Small intestine (tissue), 7 donors: ENCODE measurements around the gene SKI. TPM values are rescaled to one million over a fixed set of nuclear protein-coding genes. Genes with fewer than 3 reads are reported as not detected.
"Not testable (repeated sequence)": the region's sequence is repeated elsewhere in the genome, so short reads cannot be mapped to it uniquely, and the experiment has no call there.

Source experiments
- DNase-seq, 2 donors: peaks; one replicate each; pipeline versions ENCODE4 v3.0.0 to v3.0.0-alpha.2; 2013
- FAIRE-seq: peaks from 2 replicates; lab custom pipeline; 2012; peaks lifted over from hg19 to GRCh38; lab: Jason Lieb, UNC
- H3K27ac ChIP-seq, 3 donors: one replicate each; pipeline ENCODE4 v1.5.1; 2013; ENCODE audit warnings: low read length in 2 of 3, mild to moderate bottlenecking in 2 of 3, control low read depth in 1 of 3, inconsistent platforms in 1 of 3, low read depth in 1 of 3, moderate library complexity in 1 of 3
- H3K27me3 ChIP-seq, 3 donors: one replicate each; pipeline ENCODE4 v1.6.1; 2013; ENCODE audit warnings: low read length in 3 of 3, inconsistent platforms in 1 of 3; ENCODE audit not compliant: control insufficient read depth in 3 of 3, insufficient read depth in 3 of 3
- H3K36me3 ChIP-seq, 3 donors: one replicate each; pipeline ENCODE4 v1.6.1; 2013; ENCODE audit warnings: low read length in 3 of 3, inconsistent platforms in 1 of 3, low read depth in 1 of 3, mild to moderate bottlenecking in 1 of 3, moderate library complexity in 1 of 3; ENCODE audit not compliant: control insufficient read depth in 3 of 3, insufficient read depth in 2 of 3
- H3K4me1 ChIP-seq, 3 donors: one replicate each; pipeline ENCODE4 v1.6.1; 2013; ENCODE audit warnings: low read length in 2 of 3, inconsistent platforms in 1 of 3, low read depth in 1 of 3, mild to moderate bottlenecking in 1 of 3, moderate library complexity in 1 of 3; ENCODE audit not compliant: control insufficient read depth in 3 of 3, insufficient read depth in 2 of 3
- H3K4me3 ChIP-seq, 3 donors: one replicate each; pipeline ENCODE4 v1.5.1; 2013; ENCODE audit warnings: low read length in 3 of 3, control low read depth in 1 of 3, inconsistent platforms in 1 of 3, low read depth in 1 of 3, mild to moderate bottlenecking in 1 of 3, moderate library complexity in 1 of 3
- H3K9me3 ChIP-seq, 2 donors: one replicate each; pipeline ENCODE4 v1.6.1; 2013; ENCODE audit warnings: low read depth in 1 of 2, low read length in 1 of 2; ENCODE audit not compliant: control insufficient read depth in 2 of 2, insufficient read depth in 1 of 2
- WGBS, 3 donors: extraction: QIAGEN DNeasy Blood & Tissue Kit; methylation state at CpG; one replicate each; pipeline ENCODE4 v1.1.7; 2013; 5-methylcytosine and 5-hydroxymethylcytosine counted together
- polyA plus RNA-seq, 4 donors: library from polyadenylated mRNA; stranded (reverse) in 3 of 4; unstranded in 1 of 4; fragments of 200-250 nt in 3 of 4; fragments of 120-200 nt in 1 of 4; gene quantifications; one replicate each; pipeline versions ENCODE4 v1.2.1 to v1.2.3, GENCODE V29; 2013
- donor health status: healthy with polysubstance abuse.
- donor health status: control.
- donor health status: control.
- donor health status: Bipolar disorder and iron deficiency.
- donor health status: healthy.

SKI gene
- polyA plus RNA-seq, 4 donors, result 4.2 to 45.1 (median 11.6) TPM

- FAIRE-seq (no peak), DNase-seq (no peak)
- Histone ChIP-seq H3K4me3 (no peak overlapping the region), H3K27ac (peak overlapping the region in 1 of 3 donors; percentile 32), H3K27me3 (no peaks in the 10 kb centered on the region), H3K36me3 (peaks cover 0 to 79% (median 0%) of the 10 kb centered on the region in 3 donors), H3K9me3 (no peaks in the 10 kb centered on the region), H3K4me1 (peaks cover 0 to 14% (median 13%) of the 10 kb centered on the region in 3 donors)
- WGBS, 3 donors, result 88 to 93% (median 89%) methylated on average over 29 to 30 of the region's 30 CpGs
Observed at GRCh38 chr1:2292725-2293450, 64.8 kb downstream of the SKI start.

- H3K4me3 ChIP-seq, result no peak overlapping the region
- no peaks in the 10 kb centered on the region for H3K9me3 ChIP-seq
- H3K27me3 ChIP-seq, result no peaks in the 10 kb centered on the region
- peaks cover 0 to 84% (median 0%) of the 10 kb centered on the region in 3 donors for H3K36me3 ChIP-seq
- H3K27ac ChIP-seq, result peak overlapping the region in 1 of 3 donors; percentile 49
- FAIRE-seq (no peak), DNase-seq (no peak)
- WGBS, 3 donors, result 74 to 89% (median 84%) methylated on average over 23 of the region's 23 CpGs
- H3K4me1 ChIP-seq, result peaks cover 0 to 16% (median 13%) of the 10 kb centered on the region in 3 donors
Observed at GRCh38 chr1:2294033-2294724, 66.1 kb downstream of the SKI start.

GRCh38 chr1:2294725-2295078 lies 66.6 kb downstream of the SKI start:
- H3K4me3 ChIP-seq, result no peak overlapping the region
- no peaks in the 10 kb centered on the region for H3K27me3 ChIP-seq
- DNase-seq, result no peak
- FAIRE-seq, result no peak
- peaks cover 0 to 86% (median 0%) of the 10 kb centered on the region in 3 donors for H3K36me3 ChIP-seq
- 81 to 86% (median 86%) methylated on average over 5 of the region's 5 CpGs for WGBS, 3 donors
- no peak overlapping the region for H3K27ac ChIP-seq
- peaks cover 0 to 20% (median 12%) of the 10 kb centered on the region in 3 donors for H3K4me1 ChIP-seq
- H3K9me3 ChIP-seq, result no peaks in the 10 kb centered on the region

- Histone ChIP-seq H3K9me3 (no peaks in the 10 kb centered on the region), H3K4me3 (no peak overlapping the region), H3K36me3 (peaks cover 0 to 84% (median 0%) of the 10 kb centered on the region in 3 donors), H3K27ac (no peak overlapping the region), H3K27me3 (no peaks in the 10 kb centered on the region), H3K4me1 (peaks cover 0 to 20% (median 5%) of the 10 kb centered on the region in 3 donors)
- FAIRE-seq (no peak), DNase-seq (no peak)
- 92 to 95% (median 93%) methylated on average over 13 of the region's 13 CpGs for WGBS, 3 donors
Observed at GRCh38 chr1:2295526-2295925, 67.4 kb downstream of the SKI start.

- 72 to 91% (median 78%) methylated on average over 9 of the region's 9 CpGs for WGBS, 3 donors
- not testable (repeated sequence) for H3K4me3 ChIP-seq, H3K27me3 ChIP-seq, H3K9me3 ChIP-seq, DNase-seq, FAIRE-seq
- Histone ChIP-seq H3K4me1 (peaks cover 0 to 22% (median 5%) of the 10 kb centered on the region in 3 donors), H3K36me3 (peaks cover 0 to 83% (median 0%) of the 10 kb centered on the region in 3 donors), H3K27ac (peak overlapping the region in 1 of 3 donors; percentile 3)
Observed at GRCh38 chr1:2296211-2296610, 68.1 kb downstream of the SKI start.

- no peak for FAIRE-seq
- peaks cover 0 to 26% (median 5%) of the 10 kb centered on the region in 3 donors for H3K4me1 ChIP-seq
- H3K4me3 ChIP-seq, result no peak overlapping the region
- peak overlapping the region in 1 of 3 donors; percentile 3 for H3K27ac ChIP-seq
- H3K9me3 ChIP-seq, result no peaks in the 10 kb centered on the region
- DNase-seq, result no peak
- H3K36me3 ChIP-seq, result peaks cover 0 to 85% (median 0%) of the 10 kb centered on the region in 3 donors
- no peaks in the 10 kb centered on the region for H3K27me3 ChIP-seq
- 86 to 93% (median 89%) methylated on average over 18 of the region's 18 CpGs for WGBS, 3 donors
Observed at GRCh38 chr1:2296614-2297013, 68.5 kb downstream of the SKI start.

GRCh38 chr1:2297246-2298011 lies 69.3 kb downstream of the SKI start:
- Histone ChIP-seq H3K4me3 (no peak overlapping the region), H3K4me1 (peaks cover 0 to 28% (median 2%) of the 10 kb centered on the region in 3 donors), H3K27ac (peak overlapping the region in 1 of 3 donors; percentile 2), H3K27me3 (no peaks in the 10 kb centered on the region), H3K9me3 (no peaks in the 10 kb centered on the region), H3K36me3 (peaks cover 0 to 88% (median 0%) of the 10 kb centered on the region in 3 donors)
- FAIRE-seq (no peak), DNase-seq (no peak)
- WGBS, 3 donors, result 95% methylated on average over 35 of the region's 35 CpGs

- Histone ChIP-seq H3K27me3 (no peaks in the 10 kb centered on the region), H3K4me3 (no peak overlapping the region), H3K27ac (peak overlapping the region in 1 of 3 donors; percentile 8), H3K9me3 (no peaks in the 10 kb centered on the region), H3K4me1 (peaks cover 0 to 33% (median 2%) of the 10 kb centered on the region in 3 donors), H3K36me3 (peaks cover 0 to 88% (median 0%) of the 10 kb centered on the region in 3 donors)
- WGBS, 3 donors, result 86 to 93% (median 87%) methylated on average over 12 of the region's 12 CpGs
- FAIRE-seq, result no peak
- no peak for DNase-seq
Observed at GRCh38 chr1:2298685-2299084, 70.6 kb downstream of the SKI start.
